HG03066 (cell line): ENCODE results near the gene CDH12.
"Not testable (repeated sequence)": the region's sequence is repeated elsewhere in the genome, so short reads cannot be mapped to it uniquely, and the experiment has no call there.

Experiments used
- ATAC-seq: cut with Tn5 transposase; IDR thresholded peaks from one replicate; pipeline ENCODE4 v1.9.1; 2021; ENCODE audit warnings: low read depth; ENCODE audit not compliant: unreplicated experiment

CDH12 gene

GRCh38 chr5:22480305-22480704 lies 372.8 kb downstream of the CDH12 start:
- no peak for ATAC-seq

- no peak for ATAC-seq
Measured at GRCh38 chr5:22473886-22474285, 379.3 kb downstream of the CDH12 start.

DNA sequence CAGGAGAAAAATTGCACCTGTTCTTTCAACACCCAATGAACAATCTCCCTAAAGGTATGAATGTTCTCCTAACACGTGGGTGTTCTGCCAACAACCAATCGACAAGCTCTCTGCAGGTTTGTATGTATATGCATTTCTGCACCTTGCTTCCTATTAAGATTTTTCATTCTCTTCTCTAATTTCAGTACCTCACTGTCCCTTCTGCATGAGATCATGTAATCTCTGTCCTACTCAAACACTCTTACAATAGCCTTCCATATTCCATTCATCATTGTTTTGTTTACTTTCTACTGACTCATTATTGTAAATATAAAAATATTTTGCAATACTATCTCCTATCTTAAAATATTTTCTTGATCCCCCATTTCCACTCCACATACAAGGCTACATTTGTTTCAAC lies 382.0 kb downstream of the CDH12 start:
- no peak for ATAC-seq

DNA sequence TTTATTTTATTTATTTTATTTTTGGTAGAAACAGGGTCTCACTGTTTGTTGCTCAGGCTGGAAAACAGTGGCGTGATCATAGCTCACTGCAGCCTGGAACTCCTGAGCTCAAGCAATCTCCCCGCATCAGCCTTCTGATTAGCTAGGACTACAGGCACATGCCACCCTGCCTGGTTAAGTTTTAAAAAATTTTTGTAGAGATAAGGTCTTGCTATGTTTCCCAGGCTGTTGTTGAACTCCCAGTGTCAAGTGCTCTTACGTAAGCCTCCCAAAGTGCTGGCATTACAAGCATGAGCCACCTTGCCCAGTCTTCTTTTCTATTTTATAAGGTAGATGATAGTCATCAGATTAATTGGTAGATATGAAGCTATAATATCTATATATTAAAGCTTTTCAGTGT lies 382.7 kb downstream of the CDH12 start:
- ATAC-seq, result no peak

GRCh38 chr5:22465616-22466015 lies 387.5 kb downstream of the CDH12 start:
- ATAC-seq, result no peak

GRCh38 chr5:22465177-22465576 lies 388.0 kb downstream of the CDH12 start:
- ATAC-seq, result no peak

- no peak for ATAC-seq
Measured at GRCh38 chr5:22460189-22460588, 393.0 kb downstream of the CDH12 start.

DNA sequence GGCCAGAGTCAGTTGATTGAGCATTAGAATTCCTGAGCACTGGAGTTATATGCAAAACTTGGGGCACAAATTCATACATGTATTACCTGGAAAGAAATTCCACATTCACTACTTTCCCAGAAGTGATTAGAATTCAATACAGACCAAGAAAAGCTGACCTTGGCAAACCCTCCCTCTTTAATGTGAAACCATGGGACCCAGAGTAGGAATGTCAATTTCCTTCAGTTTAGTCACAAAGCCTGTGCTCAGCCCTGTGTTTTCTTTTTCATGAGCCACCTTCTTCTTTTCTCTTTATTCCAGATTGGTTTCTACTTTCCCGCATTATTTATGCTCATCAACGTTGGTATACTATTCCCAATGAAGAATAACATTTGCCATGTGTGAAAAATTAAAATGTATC lies 420.2 kb downstream of the CDH12 start:
- ATAC-seq, result no peak

GRCh38 chr5:22431840-22432239 lies 421.3 kb downstream of the CDH12 start:
- ATAC-seq, result no peak

DNA sequence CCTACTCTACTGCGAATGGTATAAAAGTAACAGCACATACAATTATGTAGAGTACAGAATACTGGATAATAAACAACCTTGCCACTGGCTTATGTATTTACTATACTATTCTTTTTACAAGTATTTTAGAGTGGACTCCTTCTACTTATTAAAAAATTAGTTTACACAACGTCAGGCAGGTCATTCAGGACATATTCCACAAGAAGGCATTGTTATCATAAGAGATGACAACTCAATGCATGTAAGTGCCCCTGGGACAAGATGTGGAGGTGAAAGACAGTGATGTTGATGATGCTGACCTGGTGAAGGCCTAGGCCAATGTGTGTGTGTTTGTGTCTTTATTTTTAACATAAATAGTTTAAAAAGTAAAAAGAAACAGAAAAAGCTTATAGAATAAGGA lies 421.7 kb downstream of the CDH12 start:
- no peak for ATAC-seq

GRCh38 chr5:22411554-22412349 lies 441.4 kb downstream of the CDH12 start:
- ATAC-seq, result no peak

DNA sequence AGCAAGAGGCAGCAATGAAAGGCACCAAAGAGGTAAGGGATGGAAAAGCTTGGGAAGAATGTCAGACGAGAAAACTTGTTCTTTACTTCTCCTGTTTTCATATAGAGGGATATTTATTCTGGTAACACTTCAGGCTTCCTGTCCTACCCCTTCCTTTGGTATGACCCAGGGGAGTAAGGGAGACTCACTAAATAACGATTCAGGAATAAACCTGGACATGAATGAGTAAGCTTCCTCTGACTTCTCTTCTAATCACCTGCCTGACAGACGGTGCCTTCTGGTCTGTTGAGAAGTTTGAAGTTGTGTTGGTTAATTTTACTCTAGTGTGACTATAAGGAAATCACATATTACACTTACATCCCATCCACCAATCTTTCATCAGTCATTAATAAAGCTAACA lies 461.2 kb downstream of the CDH12 start:
- ATAC-seq, result no peak

GRCh38 chr5:22390888-22391287 lies 462.3 kb downstream of the CDH12 start:
- no peak for ATAC-seq

- no peak for ATAC-seq
Measured at GRCh38 chr5:22372826-22373660, 480.1 kb downstream of the CDH12 start.

DNA sequence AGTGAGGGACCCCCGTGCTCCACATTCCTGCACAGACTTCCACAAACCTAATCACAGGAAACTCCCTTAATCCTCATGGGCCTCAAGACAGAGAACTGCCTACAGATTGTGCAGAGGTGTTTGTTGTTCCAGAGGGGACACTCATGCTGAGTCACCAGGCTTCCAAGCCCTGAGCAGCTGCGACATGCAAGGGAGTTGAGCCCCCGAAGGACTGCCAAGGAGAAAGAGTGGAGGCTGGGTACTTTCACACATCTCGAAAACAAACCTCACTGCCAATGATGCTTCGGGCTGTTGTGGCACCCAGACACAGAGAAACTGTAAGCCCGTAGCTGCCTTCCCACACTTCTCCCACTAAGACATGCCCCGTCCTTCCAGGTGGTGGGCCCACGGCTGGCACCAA lies 480.8 kb downstream of the CDH12 start:
- no peak for ATAC-seq

- no peak for ATAC-seq
Measured at GRCh38 chr5:22354956-22355355, 498.2 kb downstream of the CDH12 start.

DNA sequence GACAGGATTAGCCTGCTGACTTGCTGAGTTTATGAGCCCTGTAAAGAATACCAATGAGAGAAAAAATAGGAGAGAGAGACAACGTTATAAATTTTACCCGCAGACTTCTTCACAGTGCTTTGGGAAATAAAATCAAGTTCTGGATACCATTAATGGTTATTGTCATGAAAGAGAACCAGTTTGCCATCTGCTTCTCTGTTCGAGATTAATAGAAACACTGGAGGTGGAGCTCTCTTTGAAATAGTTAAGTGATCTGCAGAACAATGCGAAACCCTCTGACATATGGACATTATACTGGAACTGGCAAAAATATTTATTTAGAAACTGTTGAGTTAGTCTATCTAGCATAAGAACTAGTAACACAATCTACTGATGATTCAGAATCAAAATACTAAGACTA lies 500.7 kb downstream of the CDH12 start:
- no peak for ATAC-seq

GRCh38 chr5:22351178-22351577 lies 502.0 kb downstream of the CDH12 start:
- ATAC-seq, result no peak

DNA sequence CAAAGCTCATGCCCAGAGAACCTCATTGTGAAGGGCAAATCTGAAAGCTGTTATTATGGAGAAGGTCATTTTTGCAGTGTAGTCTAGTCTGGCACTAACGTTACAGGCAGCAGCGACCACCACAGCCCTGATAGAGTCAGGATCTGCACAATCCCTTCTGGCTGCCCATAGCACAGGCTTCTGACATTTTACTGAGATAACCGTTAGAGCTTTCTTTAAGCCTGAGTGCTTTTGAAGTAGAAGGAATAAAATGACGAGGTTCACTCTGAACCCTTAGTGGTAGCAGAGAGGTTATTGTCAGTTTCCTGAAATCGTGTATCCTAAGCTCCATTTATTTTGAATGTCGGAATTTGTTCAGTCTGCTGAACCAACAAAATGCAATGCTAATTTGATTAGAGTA lies 505.1 kb downstream of the CDH12 start:
- no peak for ATAC-seq

GRCh38 chr5:22344000-22344399 lies 509.1 kb downstream of the CDH12 start:
- ATAC-seq, result no peak

GRCh38 chr5:22341406-22341805 lies 511.7 kb downstream of the CDH12 start:
- ATAC-seq, result no peak

- ATAC-seq, result not testable (repeated sequence)
Measured at GRCh38 chr5:22332949-22333348, 520.2 kb downstream of the CDH12 start.
